22Rv1 (cell line): ENCODE data around the gene NGB.

Experiments
- CTCF ChIP-seq: fragments of 450-650 bp; IDR thresholded peaks from 2 replicates; pipeline ENCODE4 v1.5.1; 2017; ENCODE audit warnings: mild to moderate bottlenecking
- ZFX ChIP-seq: fragments of 450-650 bp; IDR thresholded peaks from 2 replicates; pipeline ENCODE4 v1.6.1; 2017; ENCODE audit warnings: antibody characterized with exemption, borderline replicate concordance

- TF ChIP-seq CTCF, result no peak
- TF ChIP-seq ZFX, result no peak
Measured at GRCh38 chr14:77314539-77315457, 43.8 kb upstream of the NGB start.
